GM12878 (cell line): Measurements from ENCODE around the gene PCDHGC3. TPM values are rescaled to one million over a fixed set of nuclear protein-coding genes. Genes with fewer than 3 reads are reported as not detected.

Experiments
- ATF3 ChIP-seq: IDR thresholded peaks from 2 replicates; pipeline ENCODE4 v1.6.1; 2011; ENCODE audit warnings: low read depth, mild to moderate bottlenecking, low read length, moderate library complexity, borderline replicate concordance; ENCODE audit errors: extremely low read depth
- BRCA1 ChIP-seq: IDR thresholded peaks from 2 replicates; pipeline ENCODE4 v1.6.1; 2011; ENCODE audit warnings: low read depth, low read length, improper control_type of control experiment
- CBFB ChIP-seq: IDR thresholded peaks from 2 replicates; pipeline ENCODE4 v1.6.1; 2016; ENCODE audit warnings: antibody characterized with exemption, low read depth
- CEBPB ChIP-seq, 2 experiments: fragments of 150-350 bp in 1 of 2; IDR thresholded peaks; 2 replicates each; pipeline ENCODE4 v1.6.1; 2012 to 2014; ENCODE audit warnings: low read depth in 2 of 2, low read length in 2 of 2, borderline replicate concordance in 1 of 2, inconsistent platforms in 1 of 2
- EED ChIP-seq: sonication (generic); IDR thresholded peaks from 2 replicates; pipeline ENCODE4 v1.6.1; 2016; ENCODE audit warnings: antibody characterized with exemption, low read depth
- ESRRA ChIP-seq: IDR thresholded peaks from 2 replicates; pipeline ENCODE4 v1.6.1; 2012; ENCODE audit warnings: mild to moderate bottlenecking, low read length, improper control_type of control experiment
- FOXK2 ChIP-seq: fragments of 450-650 bp; IDR thresholded peaks from 2 replicates; pipeline ENCODE4 v1.6.1; 2017; ENCODE audit warnings: mild to moderate bottlenecking, moderate library complexity
- GABPA ChIP-seq: IDR thresholded peaks from 2 replicates; pipeline ENCODE4 v1.6.1; 2014; ENCODE audit warnings: antibody characterized with exemption, low read depth, mild to moderate bottlenecking, inconsistent platforms
- GATAD2B ChIP-seq: fragments of 450-650 bp; conservative IDR thresholded peaks from 2 replicates; pipeline ENCODE4 v1.6.1; 2017; ENCODE audit warnings: low read depth, mild to moderate bottlenecking, moderate library complexity
- IKZF2 ChIP-seq, 2 experiments: fragments of 450-650 bp; IDR thresholded peaks; 2 replicates each; pipeline ENCODE4 v1.6.1; 2017; ENCODE audit warnings: mild to moderate bottlenecking in 2 of 2, moderate library complexity in 2 of 2
- KAT2A ChIP-seq: conservative IDR thresholded peaks from 2 replicates; pipeline ENCODE4 v1.6.1; 2011; ENCODE audit warnings: low read depth, low read length; ENCODE audit not compliant: control insufficient read depth
- KLF5 ChIP-seq: fragments of 450-650 bp; IDR thresholded peaks from 2 replicates; pipeline ENCODE4 v1.6.1; 2014; ENCODE audit warnings: mild to moderate bottlenecking; ENCODE audit not compliant: partially characterized antibody
- LARP7 ChIP-seq: fragments of 450-650 bp; IDR thresholded peaks from 2 replicates; pipeline ENCODE4 v1.6.1; 2017; ENCODE audit warnings: mild to moderate bottlenecking
- MYB ChIP-seq: fragments of 150-350 bp; IDR thresholded peaks from 2 replicates; pipeline ENCODE4 v1.6.1; 2014; ENCODE audit warnings: mild to moderate bottlenecking, low read depth, low read length, borderline replicate concordance
- MYC ChIP-seq: IDR thresholded peaks from 2 replicates; pipeline ENCODE4 v1.6.1; 2011; ENCODE audit warnings: mild to moderate bottlenecking, low read length, moderate library complexity, inconsistent platforms; ENCODE audit not compliant: insufficient read depth, insufficient replicate concordance, insufficient read length, severe bottlenecking
- NR2C1 ChIP-seq: fragments of 450-650 bp; IDR thresholded peaks from 2 replicates; pipeline ENCODE4 v1.6.1; 2017; ENCODE audit warnings: antibody characterized with exemption, mild to moderate bottlenecking, moderate library complexity
- PKNOX1 ChIP-seq: fragments of 450-650 bp; IDR thresholded peaks from 2 replicates; pipeline ENCODE4 v1.6.1; 2016; ENCODE audit warnings: mild to moderate bottlenecking
- POLR2AphosphoS2 ChIP-seq: IDR thresholded peaks from 2 replicates; pipeline ENCODE4 v1.6.1; 2011; ENCODE audit warnings: low read depth, mild to moderate bottlenecking, low read length, improper control_type of control experiment, moderate library complexity
- POU2F2 ChIP-seq: IDR thresholded peaks from 3 replicates; pipeline ENCODE4 v1.6.1; 2011; ENCODE audit warnings: low read depth, mild to moderate bottlenecking, low read length, borderline replicate concordance
- RAD21 ChIP-seq: IDR thresholded peaks from 2 replicates; pipeline ENCODE4 v1.6.1; 2011; ENCODE audit warnings: mild to moderate bottlenecking, low read depth, low read length, moderate library complexity; ENCODE audit not compliant: insufficient read depth
- RELA ChIP-seq: fragments of 450-650 bp; IDR thresholded peaks from 2 replicates; pipeline ENCODE4 v1.8.0; 2014; ENCODE audit warnings: borderline replicate concordance; ENCODE audit not compliant: partially characterized antibody
- RFX5 ChIP-seq: IDR thresholded peaks from 2 replicates; pipeline ENCODE4 v1.6.1; 2011; ENCODE audit warnings: low read depth, low read length, improper control_type of control experiment
- SUPT20H ChIP-seq: IDR thresholded peaks from 2 replicates; pipeline ENCODE4 v1.6.1; 2011; ENCODE audit warnings: low read depth, mild to moderate bottlenecking, low read length, moderate library complexity, borderline replicate concordance; ENCODE audit not compliant: control insufficient read depth
- SUZ12 ChIP-seq: fragments of 200-600 bp; sonication (generic); IDR thresholded peaks from one replicate; pipeline ENCODE4 v1.6.1; 2018; ENCODE audit warnings: antibody characterized with exemption, mild to moderate bottlenecking; ENCODE audit not compliant: unreplicated experiment
- TARDBP ChIP-seq: IDR thresholded peaks from 2 replicates; pipeline ENCODE4 v1.6.1; 2016; ENCODE audit warnings: borderline replicate concordance
- ZBED1 ChIP-seq: IDR thresholded peaks from 2 replicates; pipeline ENCODE4 v1.6.1; 2016; ENCODE audit warnings: borderline replicate concordance
- ZNF622 ChIP-seq: fragments of 450-650 bp; IDR thresholded peaks from 2 replicates; pipeline ENCODE4 v1.6.1; 2017; ENCODE audit warnings: mild to moderate bottlenecking, inconsistent platforms
- polyA plus RNA-seq, 11 experiments: library from polyadenylated mRNA; depleted of rRNA in 4 of 11; unstranded in 6 of 11; stranded (reverse) in 5 of 11; fragments of >200 nt; fragmentation: Nextera tagmentation in 4 of 11; fragmentation: Illumina TruSeq in 1 of 11; extraction: Ambion mirVana in 4 of 11; extraction: Trizol in 1 of 11; gene quantifications; 1 replicate in 1 of 11; 2 replicates in 10 of 11; pipeline versions ENCODE4 v1.2.1 to v1.2.3, GENCODE V29; 2011 to 2016; ENCODE audit warnings: inconsistent platforms in 2 of 11, missing spikeins in 2 of 11, low read depth in 1 of 11
- total RNA-seq, 4 experiments: library from RNA; depleted of rRNA in 3 of 4; stranded (reverse); fragments of >200 nt in 3 of 4; fragmentation: Illumina TruSeq in 1 of 4; extraction: Trizol in 1 of 4; gene quantifications; 2 replicates each; pipeline versions ENCODE4 v1.2.1 to v1.2.3, GENCODE V29; 2013 to 2021
- TF ChIP-seq, protein P1 (sequence below): IDR thresholded peaks from 2 replicates; pipeline ENCODE4 v1.6.1; 2011; ENCODE audit warnings: mild to moderate bottlenecking, low read depth, low read length, moderate library complexity; ENCODE audit not compliant: insufficient replicate concordance
- TF ChIP-seq, protein P2 (sequence below): fragments of 450-650 bp; IDR thresholded peaks from 2 replicates; pipeline ENCODE4 v1.6.1; 2016; ENCODE audit warnings: mild to moderate bottlenecking

The PCDHGC3 gene
- total and polyA plus RNA-seq, 10 of the 15 experiments (the other 5 are each of a cell fraction or from before 2014, with no cell fraction given): 0.53 to 22.1 (median 12.0) TPM

DNA sequence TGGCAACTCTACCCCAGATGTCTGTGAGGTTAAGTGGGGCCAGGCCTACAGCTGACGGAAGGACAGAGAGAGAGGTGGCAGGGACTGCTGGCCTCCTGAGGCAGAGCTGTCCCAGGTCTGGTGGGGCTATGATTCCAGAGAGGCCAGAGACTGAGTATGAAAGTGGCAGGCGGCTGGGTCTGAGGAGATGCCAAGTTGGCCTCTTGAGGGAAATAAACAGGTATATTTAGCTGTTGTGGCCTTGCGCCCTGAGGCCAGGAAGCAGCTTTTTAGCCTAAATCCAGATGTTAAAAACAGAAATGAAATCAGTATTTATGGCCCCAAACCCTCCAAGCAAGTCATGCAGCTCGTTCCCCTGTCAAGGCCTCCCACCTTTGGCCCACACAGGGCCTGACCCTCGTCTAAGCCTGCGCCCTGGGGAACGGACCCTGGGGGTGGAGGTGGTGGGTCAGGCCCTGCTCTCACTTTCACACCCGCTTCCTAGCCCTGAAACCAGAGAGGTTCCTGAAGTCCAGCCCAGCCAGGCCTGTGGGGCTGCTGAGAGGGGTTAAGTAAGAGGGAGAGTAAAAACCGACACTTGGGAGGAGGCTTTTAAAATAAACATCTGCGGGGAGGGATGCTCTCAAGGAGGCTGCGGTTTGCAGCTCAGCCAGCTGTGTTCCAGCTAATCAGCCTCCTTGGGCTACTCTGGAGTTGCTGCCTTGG lies 31.8 kb downstream of the PCDHGC3 start (continued):
- TF ChIP-seq TARDBP: no peak
- TF ChIP-seq EED: peak; percentile 74
- TF ChIP-seq POLR2AphosphoS2: no peak
- peak; percentile 82 for TF ChIP-seq GATAD2B
- TF ChIP-seq KLF5: no peak
- peak; percentile 60; the same call in 1 of the 2 replicates for TF ChIP-seq ZBED1
- peak; percentile 35; the same call in 1 of the 2 replicates for TF ChIP-seq CBFB
- TF ChIP-seq MYC: no peak
- TF ChIP-seq LARP7: no peak
- TF ChIP-seq, protein P1, sequence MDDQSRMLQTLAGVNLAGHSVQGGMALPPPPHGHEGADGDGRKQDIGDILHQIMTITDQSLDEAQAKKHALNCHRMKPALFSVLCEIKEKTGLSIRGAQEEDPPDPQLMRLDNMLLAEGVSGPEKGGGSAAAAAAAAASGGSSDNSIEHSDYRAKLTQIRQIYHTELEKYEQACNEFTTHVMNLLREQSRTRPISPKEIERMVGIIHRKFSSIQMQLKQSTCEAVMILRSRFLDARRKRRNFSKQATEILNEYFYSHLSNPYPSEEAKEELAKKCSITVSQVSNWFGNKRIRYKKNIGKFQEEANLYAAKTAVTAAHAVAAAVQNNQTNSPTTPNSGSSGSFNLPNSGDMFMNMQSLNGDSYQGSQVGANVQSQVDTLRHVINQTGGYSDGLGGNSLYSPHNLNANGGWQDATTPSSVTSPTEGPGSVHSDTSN: no peak
- TF ChIP-seq SUPT20H: no peak
- no peak for TF ChIP-seq FOXK2
- no peak for TF ChIP-seq RELA
- TF ChIP-seq IKZF2 (IDR thresholded peaks at IDR 0.05): peak; percentile 47 to 52; a peak in 3 of 4 replicates
- no peak; the same call in 1 of the 2 replicates for TF ChIP-seq NR2C1
- TF ChIP-seq MYB: no peak
- TF ChIP-seq KAT2A: no peak
- TF ChIP-seq SUZ12: no peak
- no peak for TF ChIP-seq RAD21
- TF ChIP-seq PKNOX1: no peak
- TF ChIP-seq POU2F2: 0 out of 3 replicates have a peak, but pooled peaks have one; percentile 31
- TF ChIP-seq, protein P2, sequence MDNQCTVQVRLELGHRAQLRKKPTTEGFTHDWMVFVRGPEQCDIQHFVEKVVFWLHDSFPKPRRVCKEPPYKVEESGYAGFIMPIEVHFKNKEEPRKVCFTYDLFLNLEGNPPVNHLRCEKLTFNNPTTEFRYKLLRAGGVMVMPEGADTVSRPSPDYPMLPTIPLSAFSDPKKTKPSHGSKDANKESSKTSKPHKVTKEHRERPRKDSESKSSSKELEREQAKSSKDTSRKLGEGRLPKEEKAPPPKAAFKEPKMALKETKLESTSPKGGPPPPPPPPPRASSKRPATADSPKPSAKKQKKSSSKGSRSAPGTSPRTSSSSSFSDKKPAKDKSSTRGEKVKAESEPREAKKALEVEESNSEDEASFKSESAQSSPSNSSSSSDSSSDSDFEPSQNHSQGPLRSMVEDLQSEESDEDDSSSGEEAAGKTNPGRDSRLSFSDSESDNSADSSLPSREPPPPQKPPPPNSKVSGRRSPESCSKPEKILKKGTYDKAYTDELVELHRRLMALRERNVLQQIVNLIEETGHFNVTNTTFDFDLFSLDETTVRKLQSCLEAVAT: no peak
- no peak for TF ChIP-seq CEBPB (IDR thresholded peaks at IDR 0.05; ENCODE audit: borderline replicate concordance in 1 of 2, low read depth in 2 of 2, low read length in 2 of 2)
- TF ChIP-seq BRCA1: no peak
- TF ChIP-seq ESRRA: no peak
- TF ChIP-seq GABPA: no peak
- TF ChIP-seq RFX5: no peak
- no peak for TF ChIP-seq ATF3
- no peak for TF ChIP-seq ZNF622
